Measurements from ENCODE around the gene CDK17.
"Not testable (repeated sequence)": the region's sequence is repeated elsewhere in the genome, so short reads cannot be mapped to it uniquely, and the experiment has no call there.

The CDK17 gene

GRCh38 chr12:96419576-96420276 lies 19.5 kb upstream of the CDK17 start:
- in situ Hi-C loops (cut with MboI; ENCODE audit: low sequenced_read_pairs), result no loop called here

GRCh38 chr12:96417688-96418087 lies 17.4 kb upstream of the CDK17 start:
- in situ Hi-C loops (cut with MboI; ENCODE audit: low sequenced_read_pairs), result not testable (repeated sequence)

GRCh38 chr12:96416033-96416799 lies 16.0 kb upstream of the CDK17 start:
- in situ Hi-C loops (cut with MboI; ENCODE audit: low sequenced_read_pairs), result no loop called here

GRCh38 chr12:96414637-96415036 lies 14.4 kb upstream of the CDK17 start:
- in situ Hi-C loops (cut with MboI; ENCODE audit: low sequenced_read_pairs), result no loop called here

GRCh38 chr12:96412431-96412830 lies 12.2 kb upstream of the CDK17 start:
- in situ Hi-C loops (cut with MboI; ENCODE audit: low sequenced_read_pairs), result no loop called here

GRCh38 chr12:96409731-96410130 lies 9.5 kb upstream of the CDK17 start:
- in situ Hi-C loops (cut with MboI; ENCODE audit: low sequenced_read_pairs), result no loop called here

GRCh38 chr12:96408993-96409392 lies 8.8 kb upstream of the CDK17 start:
- in situ Hi-C loops (cut with MboI; ENCODE audit: low sequenced_read_pairs), result no loop called here

GRCh38 chr12:96407429-96408097 lies 7.3 kb upstream of the CDK17 start:
- in situ Hi-C loops (cut with MboI; ENCODE audit: low sequenced_read_pairs), result not testable (repeated sequence)

- in situ Hi-C loops (cut with MboI; ENCODE audit: low sequenced_read_pairs), result no loop called here
Measured at GRCh38 chr12:96404696-96405095, 4.5 kb upstream of the CDK17 start.

- in situ Hi-C loops (cut with MboI; ENCODE audit: low sequenced_read_pairs), result no loop called here
Measured at GRCh38 chr12:96403870-96404269, 3.6 kb upstream of the CDK17 start.

GRCh38 chr12:96402522-96402921 lies 2.3 kb upstream of the CDK17 start:
- in situ Hi-C loops (cut with MboI; ENCODE audit: low sequenced_read_pairs), result not testable (repeated sequence)

GRCh38 chr12:96402061-96402460 lies 1.8 kb upstream of the CDK17 start:
- in situ Hi-C loops (cut with MboI; ENCODE audit: low sequenced_read_pairs), result no loop called here

- in situ Hi-C loops (cut with MboI; ENCODE audit: low sequenced_read_pairs), result no loop called here
Measured at GRCh38 chr12:96401076-96401871, 1.0 kb upstream of the CDK17 start.

- in situ Hi-C loops (cut with MboI; ENCODE audit: low sequenced_read_pairs), result no loop called here
Measured at GRCh38 chr12:96400631-96401075, 414 bp upstream of the CDK17 start.

- in situ Hi-C loops (cut with MboI; ENCODE audit: low sequenced_read_pairs), result no loop called here
Measured at GRCh38 chr12:96399120-96399918, 920 bp downstream of the CDK17 start.

GRCh38 chr12:96398424-96399119 lies 1.7 kb downstream of the CDK17 start:
- in situ Hi-C loops (cut with MboI; ENCODE audit: low sequenced_read_pairs), result no loop called here

GRCh38 chr12:96397756-96398423 lies 2.3 kb downstream of the CDK17 start:
- in situ Hi-C loops (cut with MboI; ENCODE audit: low sequenced_read_pairs), result no loop called here

GRCh38 chr12:96396914-96397313 lies 3.3 kb downstream of the CDK17 start:
- in situ Hi-C loops (cut with MboI; ENCODE audit: low sequenced_read_pairs), result no loop called here

- in situ Hi-C loops (cut with MboI; ENCODE audit: low sequenced_read_pairs), result no loop called here
Measured at GRCh38 chr12:96396209-96396608, 4.0 kb downstream of the CDK17 start.
